Adrenal gland (tissue), 5 donors: ENCODE data around the gene CMIP.

ENCODE experiments used
- POLR2A ChIP-seq, 2 donors: fragments of 450-650 bp; IDR thresholded peaks; one replicate each; pipeline ENCODE4 v1.6.1; 2017; ENCODE audit warnings: antibody characterized with exemption in 2 of 2, mild to moderate bottlenecking in 2 of 2, moderate library complexity in 1 of 2
- TF ChIP-seq, protein P1 (sequence below), 6 experiments: fragments of 450-650 bp in 4 of 6; fragments of 200-600 bp in 2 of 6; sonication (generic) in 1 of 6; IDR thresholded peaks; 1 replicate in 5 of 6; 2 replicates in 1 of 6; pipeline versions ENCODE4 v1.5.1 to v1.8.0; 2016 to 2021; ENCODE audit warnings: antibody characterized with exemption in 6 of 6, mild to moderate bottlenecking in 2 of 6, moderate library complexity in 1 of 6
- donor health status: DM: no; HTN: no; CAD: no.

DNA sequence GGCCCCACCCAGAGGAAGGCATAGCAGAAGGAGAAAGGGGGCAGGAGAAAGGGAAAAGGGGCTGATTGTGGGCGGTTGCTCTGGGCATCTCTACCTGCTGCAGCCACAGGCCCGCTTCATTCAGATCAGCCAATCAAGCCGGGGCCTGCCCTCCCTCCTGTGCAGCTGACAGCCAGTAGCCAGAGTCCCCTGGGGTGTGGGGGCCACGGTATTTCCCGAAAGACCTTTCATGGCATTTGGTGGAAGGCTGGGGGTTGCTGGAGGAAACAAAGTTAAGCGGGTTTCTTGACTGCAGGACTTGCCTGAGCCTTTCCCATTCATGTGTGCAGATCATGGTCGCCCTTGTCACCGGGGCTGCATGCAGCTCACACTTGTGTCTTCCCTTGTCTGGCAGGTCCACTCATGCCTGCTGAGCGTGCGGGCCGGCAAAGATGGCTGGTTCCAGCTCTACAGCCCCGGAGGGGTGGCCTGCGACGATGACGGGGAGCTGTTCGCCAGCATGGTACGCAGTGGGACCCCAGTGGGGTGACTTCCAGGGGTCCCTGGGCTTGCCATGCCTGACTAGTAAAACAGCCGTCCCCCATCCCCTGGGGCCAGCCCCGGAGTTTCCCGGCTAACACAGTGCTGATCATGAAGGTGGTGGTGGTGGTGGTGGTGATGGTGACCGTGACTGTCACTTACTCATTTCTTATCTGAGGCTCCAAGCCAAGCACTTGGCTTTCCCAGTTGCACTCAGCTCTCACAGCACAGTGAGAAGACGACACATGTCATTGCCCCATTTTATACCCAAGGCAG, 251.8 kb downstream of the CMIP start:
- TF ChIP-seq, protein P1, sequence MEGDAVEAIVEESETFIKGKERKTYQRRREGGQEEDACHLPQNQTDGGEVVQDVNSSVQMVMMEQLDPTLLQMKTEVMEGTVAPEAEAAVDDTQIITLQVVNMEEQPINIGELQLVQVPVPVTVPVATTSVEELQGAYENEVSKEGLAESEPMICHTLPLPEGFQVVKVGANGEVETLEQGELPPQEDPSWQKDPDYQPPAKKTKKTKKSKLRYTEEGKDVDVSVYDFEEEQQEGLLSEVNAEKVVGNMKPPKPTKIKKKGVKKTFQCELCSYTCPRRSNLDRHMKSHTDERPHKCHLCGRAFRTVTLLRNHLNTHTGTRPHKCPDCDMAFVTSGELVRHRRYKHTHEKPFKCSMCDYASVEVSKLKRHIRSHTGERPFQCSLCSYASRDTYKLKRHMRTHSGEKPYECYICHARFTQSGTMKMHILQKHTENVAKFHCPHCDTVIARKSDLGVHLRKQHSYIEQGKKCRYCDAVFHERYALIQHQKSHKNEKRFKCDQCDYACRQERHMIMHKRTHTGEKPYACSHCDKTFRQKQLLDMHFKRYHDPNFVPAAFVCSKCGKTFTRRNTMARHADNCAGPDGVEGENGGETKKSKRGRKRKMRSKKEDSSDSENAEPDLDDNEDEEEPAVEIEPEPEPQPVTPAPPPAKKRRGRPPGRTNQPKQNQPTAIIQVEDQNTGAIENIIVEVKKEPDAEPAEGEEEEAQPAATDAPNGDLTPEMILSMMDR (IDR thresholded peaks at IDR 0.05): no peak
- no peak for TF ChIP-seq POLR2A (IDR thresholded peaks at IDR 0.05)
